GM19468 (cell line): ENCODE results near the gene CARD19.
A peak's percentile ranks its signal among the peaks of the same experiment; 100 is the strongest.

Source experiments
- ATAC-seq: cut with Tn5 transposase; IDR thresholded peaks from one replicate; pipeline ENCODE4 v1.9.1; 2021; ENCODE audit warnings: mild to moderate bottlenecking, moderate library complexity, moderate number of reproducible peaks; ENCODE audit not compliant: unreplicated experiment; ENCODE audit errors: extremely low read depth

CARD19 gene

GRCh38 chr9:93061791-93062763 lies 33.9 kb upstream of the CARD19 start:
- ATAC-seq: no peak

GRCh38 chr9:93064392-93065134 lies 31.5 kb upstream of the CARD19 start:
- ATAC-seq: peak; percentile 91

GRCh38 chr9:93065135-93065720 lies 30.8 kb upstream of the CARD19 start:
- ATAC-seq: no peak

- ATAC-seq: no peak
Observed at GRCh38 chr9:93066978-93067603, 28.9 kb upstream of the CARD19 start.

GRCh38 chr9:93068956-93069355 lies 27.1 kb upstream of the CARD19 start:
- no peak for ATAC-seq

GRCh38 chr9:93071464-93071863 lies 24.6 kb upstream of the CARD19 start:
- ATAC-seq: no peak

- no peak for ATAC-seq
Observed at GRCh38 chr9:93072383-93072795, 23.6 kb upstream of the CARD19 start.

GRCh38 chr9:93076101-93076791 lies 19.8 kb upstream of the CARD19 start:
- ATAC-seq: no peak

GRCh38 chr9:93076792-93077128 lies 19.3 kb upstream of the CARD19 start:
- no peak for ATAC-seq

GRCh38 chr9:93077367-93077766 lies 18.6 kb upstream of the CARD19 start:
- no peak for ATAC-seq

GRCh38 chr9:93077811-93078210 lies 18.2 kb upstream of the CARD19 start:
- ATAC-seq: no peak

GRCh38 chr9:93079371-93079770 lies 16.6 kb upstream of the CARD19 start:
- ATAC-seq: no peak

- ATAC-seq: no peak
Observed at GRCh38 chr9:93080406-93080805, 15.6 kb upstream of the CARD19 start.

GRCh38 chr9:93081081-93081529 lies 14.9 kb upstream of the CARD19 start:
- no peak for ATAC-seq

GRCh38 chr9:93081931-93082330 lies 14.1 kb upstream of the CARD19 start:
- no peak for ATAC-seq

GRCh38 chr9:93082841-93083411 lies 13.1 kb upstream of the CARD19 start:
- no peak for ATAC-seq

- ATAC-seq: no peak
Observed at GRCh38 chr9:93083592-93084470, 12.2 kb upstream of the CARD19 start.

GRCh38 chr9:93084471-93084881 lies 11.5 kb upstream of the CARD19 start:
- ATAC-seq: no peak

GRCh38 chr9:93085676-93086075 lies 10.3 kb upstream of the CARD19 start:
- ATAC-seq: no peak
